ENCODE results near the gene PLD6. TPM values are rescaled to one million over a fixed set of nuclear protein-coding genes. Genes with fewer than 3 reads are reported as not detected.

Gene PLD6
- total RNA-seq, 1 donor from 2014 or later = 0.55 TPM

- peaks cover 41% of the 10 kb centered on the region for H3K36me3 Mint-ChIP-seq (ENCODE audit: low read depth)
Observed at GRCh38 chr17:17214646-17215436, 8.7 kb upstream of the PLD6 start.

GRCh38 chr17:17213775-17214174, 7.6 kb upstream of the PLD6 start:
- Mint-ChIP-seq H3K36me3 (ENCODE audit: low read depth) (peaks cover 38% of the 10 kb centered on the region), H3K4me1 (ENCODE audit: low read depth) (peaks cover 5% of the 10 kb centered on the region), H3K27ac (ENCODE audit: unreplicated experiment) (no peak overlapping the region), H3K27me3 (ENCODE audit: low read depth) (no peaks in the 10 kb centered on the region), H3K4me3 (ENCODE audit: unreplicated experiment) (no peak overlapping the region), H3K9me3 (ENCODE audit: low read depth) (no peaks in the 10 kb centered on the region)
- no peak for TF ChIP-seq CTCF (IDR thresholded peaks at IDR 0.05)
- DNase-seq (ENCODE audit: low spot score) = no peak

More at GRCh38 chr17:17214646-17215436, 8.7 kb upstream of the PLD6 start:
- H3K27ac Mint-ChIP-seq (ENCODE audit: unreplicated experiment) = no peak overlapping the region
- no peaks in the 10 kb centered on the region for H3K27me3 Mint-ChIP-seq (ENCODE audit: low read depth)
- no peak for DNase-seq (ENCODE audit: low spot score)
- no peak overlapping the region for H3K4me3 Mint-ChIP-seq (ENCODE audit: unreplicated experiment)
- H3K4me1 Mint-ChIP-seq (ENCODE audit: low read depth) = peaks cover 5% of the 10 kb centered on the region
- H3K9me3 Mint-ChIP-seq (ENCODE audit: low read depth) = no peaks in the 10 kb centered on the region
- no peak for TF ChIP-seq CTCF (IDR thresholded peaks at IDR 0.05)

GRCh38 chr17:17207998-17208397, 1.9 kb upstream of the PLD6 start:
- Mint-ChIP-seq H3K9me3 (ENCODE audit: low read depth) (no peaks in the 10 kb centered on the region), H3K27me3 (ENCODE audit: low read depth) (no peaks in the 10 kb centered on the region), H3K36me3 (ENCODE audit: low read depth) (peaks cover 8% of the 10 kb centered on the region), H3K4me1 (ENCODE audit: low read depth) (peaks cover 21% of the 10 kb centered on the region), H3K4me3 (ENCODE audit: unreplicated experiment) (no peak overlapping the region), H3K27ac (ENCODE audit: unreplicated experiment) (no peak overlapping the region)
- no peak for DNase-seq (ENCODE audit: low spot score)
- no peak for TF ChIP-seq CTCF (IDR thresholded peaks at IDR 0.05)

GRCh38 chr17:17206913-17207335, 791 bp upstream of the PLD6 start:
- no peaks in the 10 kb centered on the region for H3K27me3 Mint-ChIP-seq (ENCODE audit: low read depth)
- H3K4me3 Mint-ChIP-seq (ENCODE audit: unreplicated experiment) = no peak overlapping the region
- no peak for DNase-seq (ENCODE audit: low spot score)
- H3K9me3 Mint-ChIP-seq (ENCODE audit: low read depth) = no peaks in the 10 kb centered on the region
- no peak for TF ChIP-seq CTCF (IDR thresholded peaks at IDR 0.05)
- H3K4me1 Mint-ChIP-seq (ENCODE audit: low read depth) = peaks cover 22% of the 10 kb centered on the region
- H3K27ac Mint-ChIP-seq (ENCODE audit: unreplicated experiment) = no peak overlapping the region
- peaks cover 3% of the 10 kb centered on the region for H3K36me3 Mint-ChIP-seq (ENCODE audit: low read depth)

GRCh38 chr17:17205368-17206123, 587 bp downstream of the PLD6 start:
- Mint-ChIP-seq H3K36me3 (ENCODE audit: low read depth) (peaks cover 1% of the 10 kb centered on the region), H3K27me3 (ENCODE audit: low read depth) (no peaks in the 10 kb centered on the region), H3K4me3 (ENCODE audit: unreplicated experiment) (no peak overlapping the region), H3K9me3 (ENCODE audit: low read depth) (no peaks in the 10 kb centered on the region), H3K27ac (ENCODE audit: unreplicated experiment) (no peak overlapping the region), H3K4me1 (ENCODE audit: low read depth) (peaks cover 33% of the 10 kb centered on the region)
- TF ChIP-seq CTCF (IDR thresholded peaks at IDR 0.05) = no peak
- DNase-seq (ENCODE audit: low spot score) = no peak
